CD4-positive, alpha-beta T cell treated with Interleukin-4 for 4 hours (primary cell): Measurements from ENCODE around the gene CCP110.
A peak's percentile ranks its signal among the peaks of the same experiment; 100 is the strongest.

Experiments
- DNase-seq: peaks from one replicate; pipeline ENCODE4 v3.0.0-alpha.2; 2020

Gene CCP110

GRCh38 chr16:19523559-19524355, at the start of gene CCP110:
TSS of gene CCP110 (plus strand) at chr16:19523942. CDS start at chr16:19527882, 3,940 bp downstream.
- DNase-seq = peak; percentile 93

- DNase-seq = no peak
These were observed 49.1 kb upstream of the CCP110 start for GRCh38 chr16:19474617-19475016.

GRCh38 chr16:19478505-19478904, 45.2 kb upstream of the CCP110 start:
- DNase-seq = no peak

GRCh38 chr16:19479302-19479721, 44.4 kb upstream of the CCP110 start:
- DNase-seq = no peak

- DNase-seq = no peak
These were observed 42.4 kb upstream of the CCP110 start for GRCh38 chr16:19481296-19481695.

- no peak for DNase-seq
These were observed 42.0 kb upstream of the CCP110 start for GRCh38 chr16:19481769-19482168.

- DNase-seq = no peak
These were observed 41.5 kb upstream of the CCP110 start for GRCh38 chr16:19482291-19482690.

GRCh38 chr16:19484096-19484495, 39.6 kb upstream of the CCP110 start:
- DNase-seq = no peak

- DNase-seq = no peak
These were observed 38.1 kb upstream of the CCP110 start for GRCh38 chr16:19485611-19486010.

GRCh38 chr16:19486051-19486450, 37.7 kb upstream of the CCP110 start:
- DNase-seq = no peak

- no peak for DNase-seq
These were observed 36.9 kb upstream of the CCP110 start for GRCh38 chr16:19486750-19487325.

GRCh38 chr16:19488213-19488640, 35.5 kb upstream of the CCP110 start:
- DNase-seq = no peak

- no peak for DNase-seq
These were observed 33.1 kb upstream of the CCP110 start for GRCh38 chr16:19490619-19491018.

- no peak for DNase-seq
These were observed 26.6 kb upstream of the CCP110 start for GRCh38 chr16:19497176-19497575.

GRCh38 chr16:19499006-19499405, 24.7 kb upstream of the CCP110 start:
- DNase-seq = no peak

GRCh38 chr16:19499481-19499880, 24.3 kb upstream of the CCP110 start:
- DNase-seq = no peak

- DNase-seq = peak; percentile 63
These were observed 21.2 kb upstream of the CCP110 start for GRCh38 chr16:19502395-19503131.

GRCh38 chr16:19503461-19504075, 20.2 kb upstream of the CCP110 start:
- no peak for DNase-seq

- no peak for DNase-seq
These were observed 18.0 kb upstream of the CCP110 start for GRCh38 chr16:19505600-19506303.

- no peak for DNase-seq
These were observed 16.8 kb upstream of the CCP110 start for GRCh38 chr16:19506965-19507364.

- no peak for DNase-seq
These were observed 15.9 kb upstream of the CCP110 start for GRCh38 chr16:19507867-19508266.

- DNase-seq = no peak
These were observed 11.4 kb upstream of the CCP110 start for GRCh38 chr16:19512297-19512696.
